ENCODE results near the gene PKHD1.

PKHD1 gene

DNA sequence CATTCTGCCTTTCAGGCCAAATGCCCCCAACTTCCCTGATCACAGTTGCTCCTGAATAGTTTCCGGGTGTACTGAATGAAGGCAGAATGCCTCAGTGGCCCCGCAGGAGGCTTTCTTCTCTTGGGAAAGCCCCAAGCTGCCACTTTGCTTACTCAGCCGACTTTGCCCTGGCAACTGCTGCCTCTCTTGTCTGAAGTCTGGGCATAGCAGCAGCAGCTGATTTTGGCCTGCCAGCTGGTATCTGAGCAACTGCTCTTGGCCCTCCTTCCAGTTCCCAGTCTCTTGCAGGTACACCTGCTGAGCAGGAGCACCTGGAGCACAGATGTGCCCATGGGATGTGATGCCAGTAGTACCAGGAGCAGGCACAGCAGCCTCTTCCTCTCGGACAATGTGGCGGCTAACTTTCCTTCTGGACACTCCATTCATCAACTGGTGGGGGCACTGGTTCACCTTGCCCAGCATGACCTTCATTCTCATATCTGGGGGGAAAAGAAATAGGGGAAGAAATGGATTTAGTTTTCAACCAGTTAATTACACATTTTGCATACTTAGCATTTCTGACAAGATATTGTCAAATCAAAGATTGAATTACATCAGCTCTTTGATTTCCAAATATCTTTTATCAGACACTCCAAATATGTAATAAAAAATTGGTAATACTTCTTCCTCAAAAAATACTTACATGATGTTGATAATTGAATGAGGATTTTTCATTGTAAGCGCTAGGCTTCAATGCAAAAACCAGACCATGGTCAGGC, 468.2 kb downstream of the PKHD1 start:
- DNase-seq (ENCODE audit: low spot score) = peak; percentile 72

DNA sequence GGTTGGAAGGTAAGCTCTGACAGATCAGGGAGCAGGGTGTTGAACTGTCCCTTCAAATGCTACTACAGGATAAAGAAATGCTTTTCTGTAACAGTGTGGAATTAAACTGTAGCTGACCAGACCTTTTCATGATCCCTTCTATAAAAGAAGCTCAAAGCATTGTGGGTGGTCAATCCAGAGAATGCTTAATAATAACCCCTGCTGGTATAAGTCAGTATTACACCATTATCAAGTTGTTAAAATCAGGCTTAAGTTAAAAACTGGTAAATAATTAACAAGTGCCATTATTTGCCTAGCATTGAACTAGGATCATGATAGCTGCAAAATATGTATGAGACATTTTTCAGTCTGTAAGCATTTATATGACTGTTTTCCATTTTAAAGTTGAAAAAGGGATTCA, 468.9 kb downstream of the PKHD1 start:
- peak; percentile 32 for DNase-seq (ENCODE audit: low spot score)

DNA sequence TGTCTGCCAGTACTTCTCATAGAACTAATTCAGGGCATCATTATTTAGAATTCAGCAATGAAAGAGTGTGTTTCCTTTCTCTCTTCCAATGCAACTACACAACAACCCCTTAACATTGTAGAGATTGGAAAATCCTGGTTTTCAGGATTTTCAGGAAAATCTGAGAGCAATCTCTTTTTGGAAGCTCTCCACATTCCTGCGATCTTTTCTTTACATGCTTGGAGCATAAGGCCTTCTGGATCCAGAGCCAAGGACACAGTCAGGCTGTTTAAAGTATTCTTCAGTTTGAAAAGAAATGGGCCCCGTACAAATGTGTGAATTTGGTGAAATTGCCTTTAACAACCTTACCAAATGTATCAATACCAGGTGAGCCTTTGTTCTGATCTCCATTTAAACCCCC, 469.7 kb downstream of the PKHD1 start:
- DNase-seq (ENCODE audit: low spot score) = no peak

DNA sequence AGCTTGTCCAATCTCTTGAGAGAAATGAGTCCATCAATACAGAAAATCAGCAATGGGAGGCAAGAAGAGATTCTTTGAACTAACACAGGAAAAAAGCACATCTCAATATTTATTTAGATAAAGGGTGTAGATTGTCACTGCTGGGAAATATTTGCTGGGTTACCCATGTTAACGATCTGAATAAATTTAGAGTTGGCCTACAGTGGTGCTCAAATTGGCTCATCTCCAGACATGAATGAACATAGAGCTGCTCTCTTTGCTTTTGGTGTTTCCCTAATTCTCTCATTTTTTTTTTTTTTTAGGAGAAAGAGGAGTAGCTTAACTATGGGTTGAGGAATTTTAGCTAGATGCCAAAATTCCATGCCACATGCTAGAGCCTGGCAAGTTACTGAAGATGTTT, 471.2 kb downstream of the PKHD1 start:
- no peak for DNase-seq (ENCODE audit: low spot score)

DNA sequence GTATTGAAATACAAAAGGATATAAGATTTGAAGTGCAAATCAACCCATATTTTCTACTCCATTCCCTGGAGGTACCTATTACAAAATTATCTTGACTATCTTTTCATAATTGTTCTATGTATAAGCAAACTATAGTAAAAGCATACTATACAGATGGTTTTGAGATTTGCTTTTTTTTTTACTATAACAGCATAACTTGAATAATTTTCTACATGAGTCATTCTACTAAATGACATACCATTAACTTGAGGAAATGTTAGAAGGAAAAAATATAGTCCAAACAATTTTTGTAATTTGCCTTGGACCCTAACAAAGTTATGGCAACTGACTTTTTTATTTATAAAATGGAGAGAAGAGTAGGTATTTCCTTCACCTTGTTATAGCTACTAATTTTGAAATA, 472.7 kb downstream of the PKHD1 start:
- DNase-seq (ENCODE audit: low spot score) = peak; percentile 1

DNA sequence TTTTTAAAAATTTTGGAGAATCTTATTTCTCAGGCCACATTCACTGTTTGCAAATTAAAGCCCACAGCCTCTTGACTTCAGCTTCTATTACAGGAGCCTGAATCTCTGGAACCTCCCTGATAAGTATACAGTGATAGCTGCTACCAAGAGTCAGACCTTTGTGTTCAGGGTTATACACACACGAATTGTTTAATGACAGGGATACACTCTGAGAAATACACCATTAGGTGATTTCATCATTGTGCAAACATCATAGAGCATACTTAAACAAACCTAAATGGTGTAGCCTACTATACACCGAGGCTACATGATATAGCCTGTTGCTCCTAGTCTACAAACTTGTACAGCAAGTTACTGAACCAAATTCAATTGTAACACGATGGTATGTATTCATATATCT, 473.9 kb downstream of the PKHD1 start:
- no peak for DNase-seq (ENCODE audit: low spot score)

DNA sequence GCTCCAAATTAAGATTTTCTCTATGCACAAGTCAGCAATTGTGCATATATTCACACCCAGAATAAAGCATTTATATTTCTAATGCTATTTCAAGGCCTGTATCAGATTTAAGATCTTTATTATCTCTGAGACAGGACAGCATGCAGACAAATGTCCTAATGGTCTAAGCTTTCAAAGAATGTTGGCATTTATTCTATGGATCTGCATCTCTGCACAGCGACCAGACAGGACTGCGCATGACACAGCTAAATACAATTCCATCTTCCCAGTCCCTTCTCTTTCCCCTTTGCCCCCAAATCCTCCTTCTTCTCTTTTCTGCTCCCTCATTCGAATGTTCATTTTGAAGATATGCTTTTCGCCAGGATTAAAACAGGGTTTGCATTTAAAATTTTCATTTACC, 478.5 kb downstream of the PKHD1 start:
- no peak for DNase-seq (ENCODE audit: low spot score)

DNA sequence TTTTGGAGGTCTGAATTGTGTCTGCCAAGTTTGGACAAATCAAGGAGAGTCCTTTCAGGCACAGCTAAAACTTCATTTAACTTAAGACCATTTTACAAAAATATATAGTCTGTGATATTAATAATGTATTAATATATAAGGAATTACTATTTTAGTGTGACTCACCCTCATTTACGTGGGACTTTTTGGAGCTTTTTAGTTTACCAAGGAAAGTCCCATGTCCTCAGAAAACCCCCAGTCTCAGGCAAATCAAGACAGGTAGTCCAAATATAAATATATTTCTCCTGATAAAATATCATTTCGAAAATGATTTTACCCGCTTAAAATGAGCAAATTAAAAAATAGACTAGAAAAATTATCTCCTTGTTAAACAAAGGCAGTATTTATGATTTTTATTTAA, 479.0 kb downstream of the PKHD1 start:
- no peak for DNase-seq (ENCODE audit: low spot score)

DNA sequence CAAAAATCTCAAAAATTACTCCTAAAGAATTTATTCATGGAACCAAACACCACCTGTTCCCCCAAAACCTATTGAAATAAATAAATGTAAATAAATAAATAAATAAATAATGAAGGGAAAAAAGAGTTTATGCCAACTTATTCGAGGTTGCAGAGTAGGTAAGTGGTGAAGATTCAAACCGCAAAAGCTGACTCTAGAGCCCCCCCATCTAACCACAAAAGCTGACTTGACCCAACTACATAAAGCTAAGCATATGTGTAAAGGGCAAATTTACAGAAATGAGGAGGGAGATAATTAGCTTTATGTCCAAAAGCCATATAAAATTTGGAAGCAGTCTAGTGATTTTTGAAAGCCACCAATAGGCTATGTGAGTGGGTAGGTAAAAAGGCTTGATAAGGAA, 486.9 kb downstream of the PKHD1 start:
- no peak for DNase-seq (ENCODE audit: low spot score)

DNA sequence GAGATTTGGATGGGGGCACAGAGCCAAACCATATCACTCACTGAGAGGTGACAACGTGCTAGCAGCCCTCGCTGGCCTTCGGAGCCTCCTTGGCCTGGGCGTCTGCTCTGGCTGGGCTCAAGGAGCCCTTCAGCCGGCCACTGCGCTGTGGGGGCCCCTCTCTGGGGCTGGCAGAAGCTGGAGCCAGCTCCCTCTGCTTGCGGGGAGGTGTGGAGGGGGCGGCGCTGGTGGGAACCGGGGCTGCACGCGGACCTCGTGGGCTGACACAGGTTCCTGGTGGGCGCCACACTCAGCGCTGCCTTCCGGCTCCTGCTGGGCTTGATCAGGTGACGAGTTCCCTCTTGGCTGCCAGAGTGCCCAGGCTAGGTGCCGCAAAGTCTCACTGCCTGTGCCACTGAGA, 489.2 kb downstream of the PKHD1 start:
- no peak for DNase-seq (ENCODE audit: low spot score)

DNA sequence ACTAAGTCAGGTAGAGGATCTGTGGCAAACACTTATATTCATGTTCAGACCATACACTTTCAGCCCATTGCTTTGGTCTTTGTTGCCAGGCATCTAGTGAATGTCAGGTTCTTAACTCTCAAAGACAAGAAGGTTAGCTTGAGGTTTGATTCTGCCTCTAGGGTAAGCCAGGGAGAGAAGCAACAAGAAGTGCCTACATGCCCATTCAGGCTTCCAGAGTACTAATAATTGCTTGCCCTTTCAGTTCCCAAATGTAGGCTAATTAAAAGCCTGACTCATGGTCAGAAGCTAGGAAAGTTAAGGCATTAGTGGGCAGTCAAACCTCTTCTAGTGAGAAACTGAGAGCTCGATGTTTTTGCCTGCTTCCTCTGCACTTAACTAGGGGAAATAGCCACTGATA, 492.4 kb downstream of the PKHD1 start:
- DNase-seq (ENCODE audit: low spot score) = no peak

DNA sequence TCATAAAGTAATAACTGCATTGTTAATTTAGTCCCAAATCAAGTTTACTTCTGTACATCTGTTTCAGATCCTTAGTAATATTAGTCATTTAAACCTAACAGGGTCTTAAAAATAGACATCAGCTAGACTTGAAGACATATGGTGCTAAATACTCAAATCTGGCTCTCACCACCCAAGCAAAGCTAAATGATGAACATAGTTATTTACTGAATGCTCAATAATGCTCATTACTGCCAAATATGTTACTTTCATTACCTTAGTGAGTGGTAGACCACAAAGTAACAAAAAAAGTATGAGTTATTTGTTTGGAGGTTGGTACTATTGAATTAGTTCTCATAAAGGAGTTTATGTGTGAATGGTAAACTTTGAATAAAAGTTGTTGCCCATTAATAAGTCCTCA, 502.1 kb downstream of the PKHD1 start:
- DNase-seq (ENCODE audit: low spot score) = no peak

DNA sequence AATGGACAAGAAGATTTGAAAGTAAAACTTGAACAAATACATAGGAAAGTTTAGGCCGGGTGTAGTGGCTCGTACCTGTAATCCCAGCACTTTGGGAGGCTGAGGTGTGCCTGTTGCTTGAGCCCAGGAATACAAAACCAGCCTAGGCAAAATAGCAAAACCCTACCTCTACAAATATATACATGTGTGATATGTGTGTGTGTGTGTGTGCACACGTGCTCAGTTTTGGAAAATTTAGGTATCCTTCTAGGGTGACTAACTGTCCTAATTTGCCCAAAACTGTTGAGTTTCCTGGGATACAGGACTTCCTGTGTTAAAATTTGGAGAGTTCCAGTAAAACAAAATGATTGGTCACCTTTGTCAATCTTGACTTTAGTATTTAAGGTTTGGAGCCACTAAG, 503.2 kb downstream of the PKHD1 start:
- DNase-seq (ENCODE audit: low spot score) = no peak

DNA sequence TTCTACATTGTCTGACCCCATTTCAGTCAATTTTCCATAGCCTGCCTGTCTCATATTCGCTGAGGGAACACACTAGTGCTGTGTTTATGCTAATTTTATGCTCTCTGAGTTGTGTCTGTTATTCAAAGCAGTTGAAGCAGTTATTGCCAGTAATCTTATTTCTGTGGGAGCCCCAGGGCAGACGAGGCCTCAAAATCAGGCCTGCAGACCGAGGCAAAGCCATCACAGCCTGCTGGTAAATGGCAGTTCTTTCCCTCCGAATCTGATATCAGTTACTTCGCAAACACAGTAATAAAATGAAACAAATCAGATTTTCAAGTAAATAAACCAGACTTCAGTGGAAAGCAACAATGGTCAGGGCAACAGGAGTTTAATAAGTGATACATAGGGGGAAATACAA, 508.4 kb downstream of the PKHD1 start:
- no peak for DNase-seq (ENCODE audit: low spot score)

DNA sequence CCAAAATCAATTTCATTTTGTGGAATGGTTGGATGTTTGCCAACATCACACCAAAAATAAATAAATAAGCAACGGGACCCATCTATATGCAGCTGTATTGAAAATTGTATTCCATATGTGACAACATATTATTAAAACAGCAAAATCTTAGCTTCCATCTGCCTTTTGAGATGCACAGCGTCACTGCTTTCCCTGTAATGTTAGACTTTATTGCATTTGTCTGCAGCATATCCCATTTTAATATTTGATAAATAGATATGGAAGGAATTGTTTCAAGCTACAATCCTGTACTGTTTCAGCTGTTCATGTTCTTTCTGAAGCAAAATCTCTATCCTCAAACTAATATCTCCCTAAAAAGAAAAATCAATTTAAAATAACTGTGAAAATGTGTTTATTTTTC, 509.1 kb downstream of the PKHD1 start:
- DNase-seq (ENCODE audit: low spot score) = no peak

DNA sequence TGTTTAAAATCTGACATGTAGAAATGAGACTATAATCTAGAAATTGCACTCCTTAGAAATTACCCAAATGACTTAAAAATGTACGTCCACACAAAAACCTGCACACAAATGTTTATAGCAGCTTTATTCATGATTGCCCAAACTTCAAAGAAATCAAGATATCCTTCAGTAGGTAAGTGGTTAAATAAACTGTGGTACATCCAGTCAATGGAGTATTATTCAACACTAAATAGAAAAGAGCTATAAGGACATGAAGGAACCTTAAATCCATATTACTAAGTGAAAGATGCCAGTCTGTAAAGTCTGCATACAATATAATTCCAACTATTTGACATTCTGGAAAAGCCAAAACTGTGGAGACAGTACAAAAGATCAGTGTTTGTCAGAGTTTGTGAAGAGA, 513.4 kb downstream of the PKHD1 start:
- no peak for DNase-seq (ENCODE audit: low spot score)

DNA sequence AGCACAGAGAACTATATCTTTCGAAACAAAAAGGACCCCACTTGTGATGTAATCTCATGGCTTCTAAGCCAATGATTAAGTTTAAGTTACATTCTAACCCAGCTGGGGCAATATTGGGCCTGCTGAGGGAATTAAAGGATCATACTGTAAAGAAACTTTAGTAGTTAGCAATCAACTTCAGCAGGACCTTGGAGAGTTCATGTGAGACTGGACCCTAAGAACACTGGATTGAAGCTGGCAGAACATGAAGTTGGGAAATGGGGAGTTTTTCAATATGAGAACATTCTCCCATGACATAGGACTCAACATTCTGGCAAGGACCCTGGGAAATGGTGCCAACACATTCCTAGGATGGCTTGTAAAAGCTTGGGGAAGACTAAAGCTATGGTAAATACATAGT, 516.2 kb downstream of the PKHD1 start:
- no peak for DNase-seq (ENCODE audit: low spot score)

DNA sequence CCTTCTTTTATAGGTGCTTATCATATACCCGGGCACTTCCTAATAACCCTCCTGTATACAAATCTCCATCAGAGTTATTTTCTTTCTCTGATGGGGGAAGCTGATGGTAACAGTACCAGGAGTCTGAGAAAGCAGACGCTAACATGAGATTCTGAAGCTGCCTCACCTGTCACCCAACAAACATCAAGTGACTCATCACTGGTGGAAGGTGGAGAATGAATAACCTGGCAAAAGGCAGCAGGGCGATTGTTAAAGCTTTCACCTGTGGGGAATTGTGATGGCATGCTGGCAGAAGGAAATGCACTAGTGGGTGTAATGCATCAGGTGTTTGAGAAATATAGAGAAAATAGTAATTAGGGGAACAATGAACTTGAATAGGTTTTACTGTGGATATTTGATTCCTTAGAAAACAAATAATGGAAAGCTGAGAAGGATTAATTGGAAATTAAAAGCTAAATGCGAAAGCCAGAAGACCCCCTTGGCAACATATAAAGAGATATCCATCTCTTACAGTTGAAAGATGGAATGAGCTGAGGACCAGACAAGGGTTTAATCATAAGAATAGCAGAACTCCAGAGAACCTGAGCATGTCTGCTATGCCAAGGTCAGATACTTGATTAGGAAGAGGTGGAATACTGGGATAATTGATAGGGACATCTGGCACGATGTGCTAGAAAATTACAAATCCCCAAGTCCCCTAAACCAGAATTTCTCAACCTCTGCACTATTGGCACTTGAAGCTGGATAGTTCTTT, 517.1 kb downstream of the PKHD1 start:
- peak; percentile 56 for DNase-seq (ENCODE audit: low spot score)

DNA sequence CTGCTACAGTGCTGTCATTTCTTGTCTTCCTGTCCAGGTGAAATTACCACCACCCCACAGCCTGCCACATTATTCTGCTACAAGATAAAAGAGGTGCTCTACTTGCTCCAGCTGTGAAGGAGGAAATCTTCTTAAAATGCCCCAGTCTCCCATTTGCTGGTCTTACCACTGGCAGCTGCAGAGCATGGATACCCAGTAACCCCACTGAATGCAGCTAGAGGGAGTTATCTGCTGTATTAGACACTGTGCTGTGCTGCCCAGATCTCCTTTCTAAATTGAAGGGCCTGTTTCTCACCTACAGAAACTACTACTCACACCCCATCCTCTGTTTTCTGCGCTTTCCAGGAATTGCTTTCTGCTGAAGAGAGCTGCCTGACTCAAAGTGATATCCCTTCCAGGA, 517.8 kb downstream of the PKHD1 start:
- no peak for DNase-seq (ENCODE audit: low spot score)

DNA sequence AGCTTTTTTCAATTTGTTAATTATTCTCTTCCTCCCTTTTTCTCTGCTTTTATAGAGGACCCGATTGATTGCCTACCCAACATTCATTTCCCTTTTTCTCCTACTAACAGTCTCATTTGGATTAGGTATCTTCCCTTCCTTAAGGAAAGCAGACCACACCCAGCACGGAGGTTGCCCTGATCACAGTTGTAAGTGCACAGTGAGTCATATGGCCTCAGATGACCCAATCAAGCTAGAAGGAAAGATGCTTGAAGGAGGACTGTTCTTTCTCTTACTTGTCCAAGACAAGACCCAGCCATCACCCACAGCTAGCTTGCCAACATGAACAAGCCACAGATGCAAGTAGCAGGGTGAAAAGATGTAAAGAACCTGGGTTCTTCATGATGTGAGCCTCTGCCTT, 518.6 kb downstream of the PKHD1 start:
- DNase-seq (ENCODE audit: low spot score) = peak; percentile 38

DNA sequence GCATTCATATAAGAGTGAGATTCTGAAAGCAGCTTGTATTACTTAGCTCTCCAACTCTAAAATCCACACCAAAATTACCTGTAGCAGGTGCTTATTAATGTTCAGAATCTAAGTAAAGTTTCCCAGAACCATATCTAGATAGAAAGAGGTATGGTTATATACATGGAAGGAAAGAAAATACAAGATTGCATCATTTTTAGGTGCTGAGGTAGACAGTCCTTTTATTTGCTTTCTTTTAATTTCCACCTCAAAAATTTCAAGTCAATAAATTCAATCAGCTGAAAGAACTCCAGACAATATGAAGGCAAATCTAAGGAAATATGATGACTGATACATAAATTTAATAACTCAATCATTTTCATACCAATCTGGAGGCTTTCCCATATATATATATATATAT, 521.9 kb downstream of the PKHD1 start:
- no peak for DNase-seq (ENCODE audit: low spot score)
